Activated CD8-positive, alpha-beta memory T cell treated with anti-CD3 and anti-CD28 coated beads, Interleukin-2, amount 50 U/mL, for 24 hours (primary cell): ENCODE data around the gene CACNA1C.

Source experiments
- DNase-seq: peaks from one replicate; pipeline ENCODE4 v3.0.0-alpha.2; 2020; ENCODE audit errors: extremely low read depth

The CACNA1C gene

DNA sequence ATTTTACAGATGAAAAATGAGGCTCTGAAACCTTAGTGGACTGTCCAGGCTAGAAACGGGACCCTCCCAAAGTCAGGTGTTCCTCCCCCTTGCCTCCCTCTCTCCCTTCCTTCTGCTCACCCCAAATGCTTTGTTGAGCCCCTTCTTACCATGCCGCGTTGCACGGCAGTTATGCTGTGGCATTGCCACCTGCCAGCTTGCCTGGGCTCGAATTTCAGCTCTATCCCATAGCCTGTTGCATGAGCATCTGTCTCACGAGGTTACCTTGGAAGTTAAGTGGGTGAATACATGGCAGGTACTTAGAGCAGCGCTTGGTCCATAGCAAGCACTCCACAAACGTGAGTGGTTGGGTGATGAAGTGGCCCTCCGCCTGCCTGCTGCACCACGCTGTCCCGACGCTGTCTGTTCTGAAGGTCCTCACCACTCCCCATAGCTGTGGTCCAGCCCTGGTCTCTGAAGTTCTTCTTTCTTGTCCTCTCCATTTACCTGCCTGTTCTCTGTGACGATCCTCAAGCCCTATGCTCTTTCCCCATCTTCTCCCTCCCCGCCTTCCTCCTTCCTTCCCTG lies 269.9 kb downstream of the CACNA1C start:
- DNase-seq = no peak

DNA sequence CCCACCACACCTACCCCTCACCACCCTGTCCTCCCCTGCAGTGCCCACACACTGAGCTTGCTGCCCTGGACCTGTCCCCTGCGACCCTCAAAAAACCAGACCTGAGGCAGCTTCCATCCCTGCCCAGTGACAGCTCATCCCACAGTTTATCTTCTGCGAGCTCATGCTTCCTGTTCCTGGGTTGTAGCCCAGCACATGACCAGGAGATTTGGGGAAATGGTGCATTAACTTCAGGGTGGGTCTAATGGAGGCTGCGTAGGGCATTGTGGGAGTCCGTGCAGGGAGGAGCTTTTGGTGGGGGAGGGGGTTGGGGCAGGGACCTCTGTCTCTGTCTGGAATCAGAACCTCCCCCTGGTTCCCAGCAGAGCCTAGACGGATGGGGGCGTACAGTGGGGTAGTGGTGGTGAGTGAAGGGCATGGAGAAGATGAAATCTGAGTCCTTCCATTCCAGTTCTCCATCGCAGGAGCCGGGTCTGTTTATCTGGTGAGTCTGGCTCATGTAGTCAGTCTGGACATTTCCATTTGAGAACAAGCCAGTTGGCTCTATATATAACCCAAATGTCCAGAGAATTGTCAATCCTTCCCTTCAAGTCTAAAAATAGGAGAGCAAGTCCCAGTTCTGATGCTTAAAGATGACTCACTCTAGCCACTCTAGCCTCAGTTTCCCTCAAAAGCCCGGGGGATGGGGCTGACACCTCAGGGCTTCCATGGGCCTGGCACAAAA lies 270.9 kb downstream of the CACNA1C start:
- DNase-seq = no peak

DNA sequence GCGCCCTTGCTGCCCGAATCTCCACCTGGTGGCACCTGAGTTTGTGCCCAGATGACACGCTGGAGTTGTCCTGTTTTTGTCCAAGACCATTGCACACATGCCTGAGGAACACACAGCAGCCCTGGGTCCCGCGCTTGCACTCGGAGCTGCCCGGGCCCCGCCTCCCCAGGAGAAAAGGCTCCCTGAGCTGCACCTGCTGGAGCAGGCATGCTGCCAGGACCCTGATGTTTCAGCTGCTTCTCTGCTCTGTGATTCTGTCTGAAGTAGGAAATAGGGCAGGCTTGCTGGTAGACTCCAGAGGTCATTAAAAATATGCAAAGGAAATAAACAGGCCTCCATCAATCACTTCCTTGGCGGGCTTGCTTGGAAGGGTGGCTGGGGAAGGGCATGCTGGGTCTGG lies 271.6 kb downstream of the CACNA1C start:
- no peak for DNase-seq

DNA sequence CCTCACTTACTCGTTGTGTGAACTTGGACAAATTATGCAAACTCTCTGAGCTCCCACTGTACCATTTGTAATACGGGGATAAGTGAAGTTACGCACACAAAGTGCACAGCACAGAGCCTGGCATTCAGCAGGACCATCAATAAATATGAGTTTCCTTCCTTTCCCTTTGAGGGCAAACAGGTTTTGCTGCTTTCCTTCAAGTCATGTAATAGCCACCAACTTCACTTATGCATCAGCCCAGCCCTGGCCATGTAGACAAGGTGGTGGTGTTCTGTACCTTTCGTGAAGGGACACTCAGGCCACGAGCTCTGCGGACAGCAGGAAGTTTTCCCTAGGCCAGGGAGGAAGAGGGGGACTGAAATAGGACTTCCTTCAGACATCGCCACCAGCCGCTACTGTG lies 272.7 kb downstream of the CACNA1C start:
- no peak for DNase-seq

DNA sequence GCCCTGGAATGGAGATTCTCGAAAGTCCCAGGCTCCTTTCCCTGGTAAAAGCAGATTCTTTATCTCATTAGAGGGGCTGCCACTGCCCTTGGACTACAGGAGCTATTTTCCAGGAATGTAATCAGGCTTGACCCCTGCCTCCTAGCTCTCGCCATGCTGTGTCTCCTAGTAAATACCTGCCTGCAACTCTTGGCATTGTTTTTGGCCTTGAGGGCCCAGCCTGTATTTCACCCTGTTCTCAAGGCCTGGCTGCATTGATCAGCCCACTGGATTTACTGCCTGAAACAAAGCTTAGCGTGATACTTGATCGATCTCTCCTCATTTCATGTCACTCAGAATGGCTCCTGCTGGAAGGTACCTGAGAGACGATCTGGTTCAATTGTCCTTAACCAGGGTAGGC lies 273.7 kb downstream of the CACNA1C start:
- DNase-seq = no peak

DNA sequence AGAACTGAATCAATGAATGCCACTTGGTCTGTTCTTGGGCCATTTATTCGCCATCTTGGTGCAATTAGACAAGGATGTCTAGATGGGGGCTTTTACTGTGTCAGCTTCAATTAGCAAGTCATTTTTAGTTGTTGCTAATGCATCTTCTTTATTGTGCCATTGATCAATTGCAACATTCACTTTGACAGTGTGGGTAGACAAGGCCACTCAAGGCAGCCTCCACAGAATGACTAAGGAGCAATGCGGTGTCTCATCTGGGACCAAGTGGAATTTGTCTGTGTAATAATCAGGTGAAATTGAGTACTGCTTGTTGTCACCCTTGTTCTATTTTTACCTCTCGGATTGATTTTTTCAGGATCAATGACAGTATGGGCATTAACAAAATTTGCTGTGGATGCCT lies 275.9 kb downstream of the CACNA1C start:
- no peak for DNase-seq

DNA sequence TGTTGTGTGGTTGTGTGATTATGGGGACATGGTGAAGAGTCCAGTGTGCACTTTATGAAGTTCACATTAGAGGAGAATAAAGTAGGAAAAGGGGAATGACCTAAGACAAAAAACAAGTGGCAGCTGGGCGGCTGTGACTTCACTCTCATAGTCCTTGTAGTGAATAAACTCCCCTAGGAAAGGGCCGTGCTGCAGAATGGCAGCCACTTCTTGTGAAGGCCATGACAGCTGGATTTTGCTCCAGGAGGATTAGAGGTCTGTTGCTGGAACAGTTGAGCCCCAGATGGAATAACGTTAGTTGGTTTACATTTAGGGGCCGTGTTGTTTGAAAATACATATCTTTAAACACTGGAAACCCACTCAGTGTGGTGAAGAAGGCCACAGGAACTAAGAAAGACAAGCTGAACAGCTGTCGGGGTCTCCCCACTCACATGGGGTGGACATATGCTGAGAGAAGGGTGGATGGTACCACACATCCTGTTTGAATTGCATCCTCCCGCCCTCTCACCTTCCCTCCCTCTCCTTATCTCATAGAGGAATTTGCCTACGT lies 276.9 kb downstream of the CACNA1C start:
- DNase-seq = no peak

DNA sequence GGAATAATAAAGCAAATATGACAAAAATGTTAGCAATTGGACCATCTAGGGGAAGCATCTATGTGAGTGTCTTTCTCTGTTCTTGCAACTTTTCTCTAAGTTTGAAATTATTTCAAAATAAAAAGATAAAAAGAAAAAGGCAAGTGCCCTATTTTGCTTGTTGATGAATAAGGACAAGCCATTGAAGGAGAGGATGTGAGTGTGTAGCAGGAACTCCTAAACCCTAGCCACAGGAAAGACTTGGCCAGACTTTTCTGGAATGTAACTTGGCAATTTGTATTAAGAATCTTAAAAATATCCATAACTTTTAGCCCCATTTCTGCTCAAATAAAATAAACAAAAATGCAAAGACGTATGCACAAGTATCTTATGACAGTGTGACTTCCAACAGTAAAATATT lies 279.4 kb downstream of the CACNA1C start:
- DNase-seq = no peak

DNA sequence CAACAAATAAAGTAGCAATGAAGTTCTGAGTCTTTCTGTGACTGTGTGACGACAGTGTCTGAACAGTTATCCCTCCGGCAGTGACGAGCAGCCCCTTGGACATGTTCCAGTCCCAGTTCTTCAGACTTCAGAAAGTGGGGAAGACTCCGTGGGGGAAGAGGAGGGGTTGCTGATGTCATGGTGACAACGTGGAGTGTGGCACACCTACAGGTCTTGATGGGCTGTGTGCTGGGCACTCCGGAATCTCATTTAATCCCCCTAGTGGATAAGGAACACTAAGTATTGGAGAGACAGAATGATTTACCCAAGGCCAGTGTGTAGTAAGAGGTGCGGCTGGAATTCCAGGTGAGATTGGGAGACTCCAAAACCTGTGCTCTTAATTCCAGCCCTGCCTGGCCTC lies 280.2 kb downstream of the CACNA1C start:
- DNase-seq = no peak

DNA sequence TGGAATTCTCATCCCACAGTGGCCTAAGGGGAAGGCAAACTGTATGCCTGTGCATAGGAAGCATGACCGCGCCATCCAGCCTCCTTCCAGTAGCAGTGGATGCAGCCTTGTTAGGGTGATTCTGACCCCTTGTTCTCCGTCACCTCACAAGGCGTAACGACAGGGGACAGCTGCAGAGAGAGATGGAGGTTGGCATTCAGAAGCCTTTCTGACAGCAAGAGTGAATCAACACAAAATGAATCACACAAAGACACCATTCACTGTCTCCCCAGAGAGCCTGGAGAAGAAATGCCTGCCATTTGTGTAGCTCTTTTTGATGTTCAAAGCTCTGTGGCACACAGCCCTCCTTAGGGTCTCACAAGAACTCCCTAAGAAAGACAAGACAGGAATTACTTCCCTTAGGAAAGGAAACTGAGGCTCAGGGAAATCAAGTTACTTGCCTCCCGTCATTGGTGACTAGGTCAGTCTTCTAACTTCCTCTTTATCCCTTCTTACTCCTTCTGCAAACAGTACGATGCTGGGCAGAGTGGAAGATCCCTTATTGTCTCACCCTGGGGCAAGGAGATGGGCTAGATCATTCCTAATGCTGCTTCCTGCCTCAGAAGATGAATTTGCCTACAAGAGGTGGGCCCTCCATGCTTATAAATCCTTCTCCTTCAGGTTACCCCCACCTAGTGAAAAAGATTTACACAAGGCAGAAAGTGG lies 280.9 kb downstream of the CACNA1C start:
- DNase-seq = no peak

DNA sequence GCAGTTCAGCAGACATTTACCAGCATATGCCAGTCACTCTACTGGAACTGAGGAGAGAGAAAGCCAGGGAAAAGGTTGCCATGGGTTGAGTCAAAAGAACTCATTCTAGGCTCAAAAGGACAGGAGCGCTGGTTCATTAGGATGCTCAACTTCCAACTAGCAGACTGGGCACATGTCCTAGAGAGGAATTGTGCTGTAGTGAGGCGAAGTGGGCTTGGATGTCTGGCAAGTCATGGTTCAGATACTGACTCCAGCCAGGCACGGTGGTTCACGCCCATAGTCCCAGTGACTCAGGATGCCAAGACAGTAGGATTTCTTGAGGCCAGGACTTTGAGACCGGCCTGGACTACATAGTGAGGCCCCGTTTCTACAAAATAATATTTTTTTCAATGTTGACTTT lies 281.5 kb downstream of the CACNA1C start:
- DNase-seq = no peak

DNA sequence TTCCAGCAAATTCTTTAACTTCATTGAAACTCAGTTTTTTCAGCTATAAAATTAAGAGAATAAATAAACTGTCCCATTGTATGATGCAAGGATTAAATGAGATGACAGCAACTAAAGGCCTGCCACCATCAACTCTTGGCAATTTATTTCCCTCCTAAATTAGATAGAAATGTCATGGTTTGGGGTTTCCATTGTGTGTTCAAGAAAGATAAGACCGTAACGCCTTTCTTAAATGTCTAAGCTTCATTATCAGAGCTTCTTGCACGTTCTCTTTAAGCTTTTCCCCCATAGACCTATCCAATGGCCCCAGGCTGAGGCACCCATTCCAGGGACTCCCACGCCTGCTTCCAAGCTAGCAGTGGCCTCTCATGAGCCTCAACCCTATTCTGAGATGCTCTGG lies 281.9 kb downstream of the CACNA1C start:
- no peak for DNase-seq

DNA sequence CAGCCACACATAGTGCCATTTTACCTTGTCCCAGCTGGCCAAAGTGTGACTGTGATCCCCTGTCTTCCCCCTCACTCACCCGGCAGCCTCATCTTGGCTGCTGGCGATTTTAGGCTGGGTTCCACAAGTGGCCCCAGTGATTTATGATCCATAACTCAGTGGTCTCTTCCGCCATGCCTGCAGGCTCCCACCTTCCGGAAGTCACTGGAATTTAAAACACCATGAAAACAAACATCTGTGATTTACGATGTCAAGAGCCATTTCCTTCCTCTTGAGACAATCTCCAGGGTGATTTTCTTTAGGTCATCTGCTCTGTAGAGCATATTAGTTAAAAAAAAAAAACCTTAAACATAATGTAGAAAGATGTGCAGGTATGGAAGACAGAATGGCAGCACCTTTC lies 282.3 kb downstream of the CACNA1C start:
- DNase-seq = no peak

DNA sequence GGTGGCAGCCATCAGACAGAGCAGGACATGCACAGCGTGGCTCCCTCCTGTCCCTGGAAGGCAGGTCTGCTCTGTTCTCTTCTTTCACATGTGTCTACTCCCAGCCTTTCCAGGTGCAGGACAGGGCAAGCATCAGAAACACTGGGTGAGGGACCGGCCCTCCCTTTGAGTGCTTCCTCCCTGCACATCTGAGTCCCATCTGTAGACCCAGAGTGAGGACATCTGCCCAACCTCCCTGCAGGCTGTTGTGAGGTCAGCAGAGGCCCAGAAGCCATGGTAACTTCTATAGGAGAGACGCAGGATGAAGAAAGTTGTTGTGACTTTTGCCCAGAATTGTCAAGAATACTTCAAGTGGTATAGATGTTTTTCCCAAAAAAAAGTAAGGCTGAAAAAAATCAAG lies 282.7 kb downstream of the CACNA1C start:
- no peak for DNase-seq

DNA sequence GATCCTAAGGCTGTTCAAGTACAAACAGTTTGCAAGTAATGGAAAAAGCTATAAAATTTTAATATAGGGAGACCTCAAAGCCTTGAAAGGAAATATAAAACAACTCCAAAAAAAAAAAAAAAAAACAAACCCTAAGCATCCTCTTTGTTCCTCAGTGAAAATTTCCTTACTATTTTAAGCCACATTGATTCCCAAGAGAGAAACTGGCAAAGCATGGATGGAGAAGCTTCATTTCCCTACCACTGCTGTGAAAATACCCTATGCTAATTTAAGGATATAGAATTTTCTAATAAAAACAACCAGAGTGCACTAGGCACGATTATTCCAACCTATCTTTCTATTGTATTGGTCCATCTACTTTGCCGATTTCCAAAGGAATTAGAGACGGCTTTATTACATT lies 283.1 kb downstream of the CACNA1C start:
- DNase-seq = no peak

DNA sequence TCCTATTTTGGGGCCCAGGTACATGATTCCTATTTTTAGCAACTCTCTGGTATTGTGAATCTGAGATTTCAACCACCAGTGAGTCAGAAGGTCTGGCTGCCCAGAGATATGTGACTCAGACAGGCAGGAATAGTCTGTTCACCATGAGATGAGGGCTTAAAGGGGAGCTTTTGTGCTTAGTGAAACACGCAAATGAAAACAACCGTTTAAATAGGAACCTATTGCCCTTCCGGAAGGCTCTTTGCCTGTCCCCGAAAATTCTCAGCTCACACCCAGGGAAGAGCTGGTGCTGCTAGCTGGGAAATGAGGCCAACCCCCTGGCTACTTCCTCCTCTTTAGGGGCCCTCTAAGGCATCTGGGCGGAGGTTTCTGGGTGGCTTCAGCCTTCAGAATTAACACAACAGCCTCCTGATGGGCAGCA lies 283.6 kb downstream of the CACNA1C start:
- DNase-seq = no peak

DNA sequence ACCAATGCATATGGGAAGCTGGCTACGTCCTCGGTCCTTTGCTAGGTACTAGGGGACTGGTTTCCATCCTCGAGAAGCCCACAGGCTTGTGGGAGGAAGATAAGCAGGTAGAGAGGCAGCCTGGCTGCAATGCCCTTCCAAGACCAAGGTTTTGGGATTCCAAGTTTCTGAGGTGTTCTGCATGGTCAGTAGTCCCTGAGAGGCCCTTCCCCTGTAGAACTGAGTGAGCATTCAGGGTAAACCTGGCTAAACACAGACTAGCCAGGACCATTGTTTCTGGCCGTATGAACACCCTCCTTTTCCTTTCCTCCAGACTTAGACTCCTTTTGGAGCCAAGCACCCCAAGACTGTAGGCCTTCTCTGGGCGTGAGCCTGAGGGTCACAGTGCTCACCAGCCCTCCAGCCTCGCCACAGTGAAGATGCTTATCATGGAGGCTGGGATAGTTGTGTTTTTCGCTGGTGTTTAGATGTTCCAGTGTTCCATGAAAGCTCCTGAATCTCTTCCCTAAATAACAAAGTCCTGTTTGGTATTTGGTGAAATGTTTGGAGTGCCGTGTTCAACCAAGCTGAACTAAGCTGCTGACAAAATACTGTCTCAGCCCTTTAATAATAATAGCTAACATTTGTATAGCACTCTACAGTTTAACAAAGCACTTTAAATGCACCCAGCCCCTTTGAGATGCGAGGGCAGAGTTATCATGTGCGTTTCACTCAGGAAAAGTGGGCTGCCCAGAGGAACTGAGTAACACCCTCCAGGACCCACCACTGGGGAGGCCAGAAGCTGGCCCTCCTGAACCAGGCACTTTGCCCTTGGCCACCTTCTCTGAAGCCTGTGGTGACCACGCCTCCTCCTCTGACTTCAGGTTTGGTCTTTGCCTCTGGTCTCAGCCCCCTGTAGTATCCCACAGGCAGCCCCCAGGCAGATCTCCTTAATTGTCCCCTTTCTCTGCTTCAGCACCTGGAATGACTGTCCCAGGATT lies 284.5 kb downstream of the CACNA1C start:
- DNase-seq = no peak

DNA sequence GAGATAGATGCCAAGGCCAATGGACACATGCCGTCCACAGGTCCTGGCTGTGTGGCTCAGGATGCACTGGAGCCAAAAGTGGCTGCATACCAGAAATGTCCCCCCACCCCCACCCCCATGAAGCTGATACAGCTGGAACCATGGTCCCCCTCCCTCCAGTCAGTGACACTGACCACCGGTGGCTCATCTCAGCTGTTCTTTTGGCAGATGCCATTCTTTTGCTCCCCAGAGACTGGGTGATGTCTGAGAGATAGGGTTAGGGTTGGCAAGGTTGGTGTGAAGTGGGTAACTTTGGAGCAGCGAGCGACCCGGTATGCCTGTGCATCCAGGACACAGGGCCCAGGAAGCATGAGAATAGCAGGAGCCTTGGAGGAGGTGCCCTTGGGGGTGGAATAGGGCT lies 285.6 kb downstream of the CACNA1C start:
- no peak for DNase-seq

DNA sequence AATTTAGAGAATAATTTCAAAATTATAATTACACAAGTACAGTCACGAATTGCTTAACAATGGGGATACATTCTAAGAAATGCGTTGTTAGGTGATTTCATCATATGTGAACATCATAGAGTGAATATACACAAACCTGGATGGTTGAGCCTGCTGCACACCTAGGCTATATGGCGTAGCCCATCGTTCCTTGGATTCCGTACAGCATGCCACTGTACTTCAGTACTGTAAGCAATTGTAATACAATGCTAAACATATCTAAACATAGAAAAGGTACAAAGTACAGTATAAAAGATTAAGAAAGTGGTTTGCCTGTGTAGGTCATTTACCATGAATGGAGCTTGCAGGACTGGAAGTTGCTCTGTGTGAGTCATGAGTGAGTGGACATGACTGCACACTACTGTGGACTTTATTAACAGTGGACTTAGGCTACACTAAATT lies 286.2 kb downstream of the CACNA1C start:
- no peak for DNase-seq

DNA sequence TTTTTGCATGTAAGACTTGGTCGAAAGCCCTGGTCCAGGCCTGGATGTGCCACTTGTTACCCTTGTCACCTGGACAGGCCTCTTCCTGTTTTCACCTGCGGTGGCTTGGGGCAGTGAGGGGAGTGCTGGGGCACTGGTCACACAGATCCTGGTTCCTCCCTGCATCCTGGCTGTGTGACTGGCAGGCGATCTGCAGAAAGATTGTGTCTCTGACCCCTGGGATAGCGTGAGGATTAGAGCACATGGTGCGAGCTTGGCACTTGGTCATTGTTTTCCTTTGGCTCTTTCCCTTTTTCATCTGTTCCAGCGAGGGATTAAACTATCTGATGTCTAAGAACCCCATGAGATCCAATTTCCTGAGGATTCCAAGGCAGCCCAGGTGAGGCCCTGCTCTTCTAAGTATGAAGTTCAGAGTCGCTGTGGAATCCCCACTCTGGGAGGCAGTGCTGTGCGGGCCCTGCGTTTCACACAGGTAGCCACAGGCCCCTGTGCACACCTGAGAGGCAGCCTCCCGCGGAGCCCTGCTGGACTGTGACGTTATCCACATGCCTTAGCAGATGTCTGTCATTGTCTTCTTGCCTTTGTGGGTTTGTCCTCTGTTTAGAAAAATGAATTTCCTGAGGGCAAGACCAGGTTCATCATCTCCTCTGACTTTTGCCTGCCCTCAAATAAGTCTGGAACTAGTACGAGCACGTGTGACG lies 288.4 kb downstream of the CACNA1C start:
- no peak for DNase-seq

DNA sequence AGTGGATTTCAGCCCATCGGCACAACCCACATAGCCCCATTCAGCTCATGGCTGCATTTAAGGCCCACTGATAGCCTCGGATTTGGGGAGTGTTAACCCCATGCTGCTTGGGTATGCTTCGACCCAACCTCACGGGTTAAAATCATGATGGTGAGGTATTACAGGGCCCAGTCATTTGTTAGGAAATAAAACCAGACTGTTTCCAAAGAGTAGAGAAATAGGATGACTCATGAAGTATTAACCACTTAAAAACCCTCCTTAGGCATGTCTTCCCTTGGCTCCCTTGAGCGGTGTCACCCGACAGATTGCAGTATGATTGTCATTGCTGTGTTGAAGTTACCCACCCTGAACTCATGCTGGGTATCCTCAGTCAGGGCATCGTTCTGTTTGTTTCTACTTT lies 289.1 kb downstream of the CACNA1C start:
- no peak for DNase-seq
